Tibial artery (tissue), 4 donors: ENCODE results near the gene KEL.

Source experiments
- DNase-seq, 2 donors: peaks; one replicate each; pipeline ENCODE4 v3.0.0-alpha.2; 2019
- H3K27ac ChIP-seq, 2 donors: fragments of 200-600 bp; sonication (generic) in 1 of 2; 1 replicate in 1 of 2; 2 replicates in 1 of 2; pipeline ENCODE4 v1.5.1; 2018 to 2019; ENCODE audit warnings: mild to moderate bottlenecking in 1 of 2
- H3K27me3 ChIP-seq, 2 donors: fragments of 200-600 bp; sonication (generic) in 1 of 2; one replicate each; pipeline versions ENCODE4 v1.5.1 to v1.6.0; 2016 to 2019
- H3K36me3 ChIP-seq, 3 donors: fragments of 200-600 bp; sonication (generic) in 2 of 3; one replicate each; pipeline ENCODE4 v1.5.1; 2016 to 2019; ENCODE audit warnings: mild to moderate bottlenecking in 2 of 3
- H3K4me1 ChIP-seq, 4 donors: fragments of 200-600 bp; sonication (generic) in 2 of 4; 1 replicate in 3 of 4; 2 replicates in 1 of 4; pipeline ENCODE4 v1.5.1; 2016 to 2019
- H3K4me3 ChIP-seq, 2 donors: fragments of 200-600 bp; sonication (generic) in 1 of 2; 1 replicate in 1 of 2; 2 replicates in 1 of 2; pipeline ENCODE4 v1.5.1; 2018 to 2019; ENCODE audit warnings: mild to moderate bottlenecking in 2 of 2
- H3K9me3 ChIP-seq, 3 donors: fragments of 200-600 bp; sonication (generic) in 1 of 3; one replicate each; pipeline ENCODE4 v1.5.1; 2016 to 2019
- CTCF ChIP-seq, 2 experiments: fragments of 200-600 bp in 1 of 2; fragments of 450-650 bp in 1 of 2; IDR thresholded peaks; one replicate each; pipeline ENCODE4 v1.5.1; 2017 to 2019; ENCODE audit warnings: antibody characterized with exemption in 2 of 2, mild to moderate bottlenecking in 1 of 2, moderate library complexity in 1 of 2
- intact Hi-C: fragments of 100-400 bp; cut with DNase I; formaldehyde crosslinking; loops from one replicate; pipeline ENCODE4 v1.15.0; 2023; ENCODE audit warnings: low total_unique reads

The KEL gene

DNA sequence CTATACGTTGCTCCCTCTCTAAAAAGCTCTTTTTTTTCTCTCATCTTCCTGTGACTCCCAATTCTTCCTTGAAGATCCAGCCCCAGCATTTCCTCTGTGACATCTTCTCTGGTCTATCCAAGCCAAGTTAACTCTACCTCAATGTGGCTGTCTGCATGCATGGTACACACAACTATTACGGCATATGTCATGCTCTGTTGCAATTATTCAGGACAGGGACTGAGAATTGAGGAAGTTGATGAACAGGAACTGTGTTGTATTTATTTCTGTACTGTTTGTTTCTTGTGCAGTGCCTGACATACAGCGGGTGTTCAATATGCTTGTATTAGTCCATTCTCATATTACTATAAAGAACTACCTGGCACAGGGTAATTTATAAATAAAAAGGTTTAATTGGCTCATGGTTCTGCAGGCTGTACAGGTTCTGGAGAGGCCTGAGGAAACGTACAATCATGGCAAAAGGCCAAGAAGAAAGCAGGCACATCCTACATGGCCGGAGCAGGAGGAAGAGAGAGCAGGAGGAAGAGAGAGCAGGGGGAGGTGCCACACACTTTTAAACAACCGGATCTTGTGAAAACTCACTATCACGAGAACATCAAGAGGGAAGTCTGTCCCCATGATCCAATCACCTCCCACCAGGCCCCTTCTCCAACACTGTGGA, 34.9 kb downstream of the KEL start:
- no peak for DNase-seq

DNA sequence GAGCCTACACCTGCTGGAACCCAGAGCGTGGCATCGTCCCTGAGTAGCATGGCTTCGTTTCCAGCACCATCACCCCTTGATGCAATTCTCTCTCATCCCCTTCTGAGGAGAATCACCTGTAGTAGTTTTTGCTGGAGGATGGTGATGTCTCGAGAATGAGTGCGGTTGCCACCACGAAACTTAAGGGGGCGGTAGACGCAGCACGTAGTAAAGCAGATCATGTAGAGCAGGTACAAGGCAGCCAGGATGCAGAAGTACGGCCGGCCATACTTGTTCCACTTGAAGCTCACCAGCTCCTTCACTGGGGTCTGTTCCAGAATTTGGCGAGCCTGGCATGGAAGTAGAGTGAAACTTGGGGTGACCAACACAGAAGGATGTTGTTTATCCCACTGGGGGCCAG, 36.8 kb downstream of the KEL start:
- Histone ChIP-seq H3K4me1 (no peaks in the 10 kb centered on the region), H3K4me3 (no peak overlapping the region), H3K27me3 (no peaks in the 10 kb centered on the region), H3K36me3 (no peaks in the 10 kb centered on the region), H3K27ac (no peak overlapping the region), H3K9me3 (no peaks in the 10 kb centered on the region)
- TF ChIP-seq CTCF (IDR thresholded peaks at IDR 0.05), result no peak
- intact Hi-C loops, result no loop called here
- no peak for DNase-seq

More for the DNA sequence above, 34.9 kb downstream of the KEL start:
- intact Hi-C loops, result no loop called here
- H3K4me3 ChIP-seq, result no peak overlapping the region
- no peaks in the 10 kb centered on the region for H3K9me3 ChIP-seq
- no peak overlapping the region for H3K27ac ChIP-seq
- H3K27me3 ChIP-seq, result no peaks in the 10 kb centered on the region
- H3K4me1 ChIP-seq, result no peaks in the 10 kb centered on the region
- H3K36me3 ChIP-seq, result no peaks in the 10 kb centered on the region
- TF ChIP-seq CTCF (IDR thresholded peaks at IDR 0.05), result no peak

- no peak for TF ChIP-seq CTCF (IDR thresholded peaks at IDR 0.05)
- Histone ChIP-seq H3K27ac (no peak overlapping the region), H3K9me3 (no peaks in the 10 kb centered on the region), H3K4me1 (no peaks in the 10 kb centered on the region), H3K36me3 (no peaks in the 10 kb centered on the region), H3K27me3 (peaks cover 0 to 6% of the 10 kb centered on the region in 2 donors), H3K4me3 (no peak overlapping the region)
- intact Hi-C loops, result no loop called here
- no peak for DNase-seq
These were observed 38.8 kb downstream of the KEL start for GRCh38 chr7:142923391-142923790.

DNA sequence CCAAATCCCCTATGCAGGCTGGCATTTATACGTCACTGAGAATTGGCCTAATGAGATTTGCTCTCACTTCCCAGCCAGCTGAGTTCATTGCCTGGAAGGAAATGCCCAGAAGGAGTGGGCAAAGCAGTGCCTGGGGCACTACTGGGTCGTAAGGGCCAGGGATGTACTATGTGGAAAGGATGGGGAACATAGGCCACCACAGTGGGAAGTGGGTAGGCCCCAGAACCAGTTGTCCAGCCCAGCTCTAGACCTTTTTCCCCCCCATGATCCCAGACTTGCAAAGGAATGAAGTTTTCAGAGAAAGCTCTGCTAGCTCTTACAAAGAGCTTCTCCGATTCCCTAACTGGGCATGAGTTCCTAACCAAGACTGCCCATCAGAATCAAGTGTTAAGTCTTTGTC, 42.5 kb downstream of the KEL start:
- Histone ChIP-seq H3K27me3 (peaks cover 0 to 11% of the 10 kb centered on the region in 2 donors), H3K4me1 (no peaks in the 10 kb centered on the region), H3K36me3 (no peaks in the 10 kb centered on the region), H3K4me3 (no peak overlapping the region), H3K27ac (no peak overlapping the region), H3K9me3 (no peaks in the 10 kb centered on the region)
- TF ChIP-seq CTCF (IDR thresholded peaks at IDR 0.05), result no peak
- no peak for DNase-seq
- intact Hi-C loops, result no loop called here

GRCh38 chr7:142918901-142919300, 43.3 kb downstream of the KEL start:
- intact Hi-C loops, result no loop called here
- no peaks in the 10 kb centered on the region for H3K4me1 ChIP-seq
- H3K36me3 ChIP-seq, result no peaks in the 10 kb centered on the region
- no peak for DNase-seq
- peaks cover 0 to 11% of the 10 kb centered on the region in 2 donors for H3K27me3 ChIP-seq
- no peaks in the 10 kb centered on the region for H3K9me3 ChIP-seq
- no peak for TF ChIP-seq CTCF (IDR thresholded peaks at IDR 0.05)
- H3K4me3 ChIP-seq, result no peak overlapping the region
- H3K27ac ChIP-seq, result no peak overlapping the region

DNA sequence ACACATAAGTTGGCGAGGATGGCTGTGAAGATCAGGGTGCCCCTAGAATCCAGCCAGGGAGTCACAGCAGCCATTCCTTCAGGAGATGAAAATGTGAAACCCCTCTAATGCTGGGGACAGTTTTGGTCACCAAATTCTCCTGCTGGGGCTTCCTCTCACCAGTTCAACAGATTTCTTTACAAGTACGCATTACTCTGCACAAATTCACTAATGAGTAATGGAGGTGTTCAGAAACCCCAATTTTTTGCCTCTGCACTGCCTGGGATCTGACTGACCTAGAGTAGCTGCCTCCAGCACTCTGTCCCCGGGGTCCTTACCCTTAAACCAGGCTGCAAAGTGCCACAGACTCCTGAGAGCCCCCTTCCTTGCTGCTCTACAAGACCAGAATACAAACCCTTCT, 44.7 kb downstream of the KEL start:
- no peak for DNase-seq
- Histone ChIP-seq H3K4me3 (no peak overlapping the region), H3K9me3 (no peaks in the 10 kb centered on the region), H3K4me1 (no peaks in the 10 kb centered on the region), H3K27ac (no peak overlapping the region), H3K36me3 (no peaks in the 10 kb centered on the region), H3K27me3 (peaks cover 0 to 12% of the 10 kb centered on the region in 2 donors)
- intact Hi-C loops, result no loop called here
- TF ChIP-seq CTCF (IDR thresholded peaks at IDR 0.05), result no peak
